Activated CD4-positive, alpha-beta T cell treated with anti-CD3 and anti-CD28 coated beads for 1 hour (primary cell): ENCODE results near the gene LYPLA2.

ENCODE experiments used
- DNase-seq: peaks from one replicate; pipeline ENCODE4 v3.0.0-alpha.2; 2020

Gene LYPLA2

GRCh38 chr1:23838401-23838866 is 47.5 kb downstream of the LYPLA2 start:
- DNase-seq: peak; percentile 69

GRCh38 chr1:23843644-23844043 is 52.7 kb downstream of the LYPLA2 start:
- no peak for DNase-seq
